Activated CD4-positive, CD25-positive, alpha-beta regulatory T cell treated with anti-CD3 and anti-CD28 coated beads, Interleukin-2, amount 50 U/mL, for 24 hours (primary cell): ENCODE data around the gene RTN4.
A peak's percentile ranks its signal among the peaks of the same experiment; 100 is the strongest.
"Not testable (repeated sequence)": the region's sequence is repeated elsewhere in the genome, so short reads cannot be mapped to it uniquely, and the experiment has no call there.

Experiments used
- ATAC-seq, 2 donors: fragments of 150-1000 bp; cut with Tn5 transposase; one replicate each; pipeline ENCODE4 v1.10.0; 2021; ENCODE audit warnings: mild to moderate bottlenecking in 1 of 2, moderate library complexity in 1 of 2

Gene RTN4

GRCh38 chr2:55009277-55010060 is 40.8 kb downstream of the RTN4 start:
- peak in 1 of 2 donors; percentile 36 for ATAC-seq

- ATAC-seq = no peak
Observed at GRCh38 chr2:55006306-55006705, 43.9 kb downstream of the RTN4 start.

- no peak for ATAC-seq
Observed at GRCh38 chr2:55003706-55004639, 46.3 kb downstream of the RTN4 start.

GRCh38 chr2:55001716-55002115 is 48.5 kb downstream of the RTN4 start:
- ATAC-seq = no peak

GRCh38 chr2:55000341-55000740 is 49.9 kb downstream of the RTN4 start:
- no peak for ATAC-seq

- ATAC-seq = no peak
Observed at GRCh38 chr2:54999182-54999581, 51.1 kb downstream of the RTN4 start.

- no peak for ATAC-seq
Observed at GRCh38 chr2:54997826-54998225, 52.4 kb downstream of the RTN4 start.

- ATAC-seq = no peak
Observed at GRCh38 chr2:54995553-54995952, 54.7 kb downstream of the RTN4 start.

GRCh38 chr2:54990694-54991093 is 59.6 kb downstream of the RTN4 start:
- not testable (repeated sequence) for ATAC-seq

- ATAC-seq = no peak
Observed at GRCh38 chr2:54988612-54989011, 61.6 kb downstream of the RTN4 start.

GRCh38 chr2:54986264-54986663 is 64.0 kb downstream of the RTN4 start:
- no peak for ATAC-seq

GRCh38 chr2:54984476-54984875 is 65.8 kb downstream of the RTN4 start:
- ATAC-seq = peak; percentile 78 to 84

GRCh38 chr2:54983345-54984220 is 66.7 kb downstream of the RTN4 start:
- no peak for ATAC-seq

- ATAC-seq = no peak
Observed at GRCh38 chr2:54981385-54981784, 68.9 kb downstream of the RTN4 start.

- no peak for ATAC-seq
Observed at GRCh38 chr2:54979321-54980044, 70.8 kb downstream of the RTN4 start.

GRCh38 chr2:54977149-54977548 is 73.1 kb downstream of the RTN4 start:
- no peak for ATAC-seq

- no peak for ATAC-seq
Observed at GRCh38 chr2:54975598-54976492, 74.4 kb downstream of the RTN4 start.

- ATAC-seq = no peak
Observed at GRCh38 chr2:54975175-54975574, 75.1 kb downstream of the RTN4 start.

GRCh38 chr2:54969940-54970338 is 80.3 kb downstream of the RTN4 start:
- no peak for ATAC-seq

- ATAC-seq = no peak
Observed at GRCh38 chr2:54969295-54969939, 80.8 kb downstream of the RTN4 start.
